ENCODE data around the gene COA3.

The COA3 gene

GRCh38 chr17:42796066-42796758, 2.3 kb downstream of the COA3 start:
- TF ChIP-seq ZC3H10 (CRISPR knock-in tag; IDR thresholded peaks at IDR 0.05) (no peak), CREB5 (CRISPR knock-in tag; IDR thresholded peaks at IDR 0.05; ENCODE audit: low read depth) (no peak), TOX (CRISPR knock-in tag; IDR thresholded peaks at IDR 0.05; ENCODE audit: borderline replicate concordance) (no peak), ZFP3 (CRISPR knock-in tag; IDR thresholded peaks at IDR 0.05) (no peak), SNAI2 (CRISPR knock-in tag; IDR thresholded peaks at IDR 0.05) (no peak), ZNF70 (CRISPR knock-in tag; IDR thresholded peaks at IDR 0.05) (no peak), ARNTL (CRISPR knock-in tag; IDR thresholded peaks at IDR 0.05; ENCODE audit: borderline replicate concordance, low read depth) (no peak), PATZ1 (CRISPR knock-in tag; IDR thresholded peaks at IDR 0.05; ENCODE audit: borderline replicate concordance) (no peak), TSHZ2 (CRISPR knock-in tag; IDR thresholded peaks at IDR 0.05) (no peak), ESRRG (CRISPR knock-in tag; IDR thresholded peaks at IDR 0.05) (no peak), ISL1 (CRISPR knock-in tag; IDR thresholded peaks at IDR 0.05) (no peak), GLIS3 (CRISPR knock-in tag; IDR thresholded peaks at IDR 0.05) (no peak), CSDC2 (CRISPR knock-in tag; IDR thresholded peaks at IDR 0.05) (no peak), RARB (CRISPR knock-in tag; IDR thresholded peaks at IDR 0.05) (no peak), ZFP30 (CRISPR knock-in tag; IDR thresholded peaks at IDR 0.05) (no peak), CSRNP3 (CRISPR knock-in tag; IDR thresholded peaks at IDR 0.05) (no peak), OSR1 (CRISPR knock-in tag; IDR thresholded peaks at IDR 0.05) (no peak), ZNF565 (CRISPR knock-in tag; conservative IDR thresholded peaks at IDR 0.05; ENCODE audit: low read depth) (no peak)
- ATAC-seq, result no peak

GRCh38 chr17:42795465-42795864, 3.0 kb downstream of the COA3 start:
- ATAC-seq, result no peak
- TF ChIP-seq GLIS3 (CRISPR knock-in tag; IDR thresholded peaks at IDR 0.05), result no peak
- no peak for TF ChIP-seq PATZ1 (CRISPR knock-in tag; IDR thresholded peaks at IDR 0.05; ENCODE audit: borderline replicate concordance)
- no peak for TF ChIP-seq ESRRG (CRISPR knock-in tag; IDR thresholded peaks at IDR 0.05)
- no peak for TF ChIP-seq ZNF70 (CRISPR knock-in tag; IDR thresholded peaks at IDR 0.05)
- no peak for TF ChIP-seq RARB (CRISPR knock-in tag; IDR thresholded peaks at IDR 0.05)
- TF ChIP-seq OSR1 (CRISPR knock-in tag; IDR thresholded peaks at IDR 0.05), result no peak
- TF ChIP-seq ZNF8 (CRISPR knock-in tag; IDR thresholded peaks at IDR 0.05), result no peak

- no peak for ATAC-seq
- TF ChIP-seq ISL1 (CRISPR knock-in tag; IDR thresholded peaks at IDR 0.05) (no peak), RARB (CRISPR knock-in tag; IDR thresholded peaks at IDR 0.05) (no peak), ARNTL (CRISPR knock-in tag; IDR thresholded peaks at IDR 0.05; ENCODE audit: borderline replicate concordance, low read depth) (no peak), CREB5 (CRISPR knock-in tag; IDR thresholded peaks at IDR 0.05; ENCODE audit: low read depth) (no peak), TCF4 (CRISPR knock-in tag; IDR thresholded peaks at IDR 0.05; ENCODE audit: borderline replicate concordance) (no peak), ESRRG (CRISPR knock-in tag; IDR thresholded peaks at IDR 0.05) (no peak), ZNF565 (CRISPR knock-in tag; conservative IDR thresholded peaks at IDR 0.05; ENCODE audit: low read depth) (no peak), PPARA (CRISPR knock-in tag; IDR thresholded peaks at IDR 0.05; ENCODE audit: borderline replicate concordance) (no peak), ZNF70 (CRISPR knock-in tag; IDR thresholded peaks at IDR 0.05) (no peak), CSRNP3 (CRISPR knock-in tag; IDR thresholded peaks at IDR 0.05) (no peak), ZFP30 (CRISPR knock-in tag; IDR thresholded peaks at IDR 0.05) (no peak)
Measured at GRCh38 chr17:42795061-42795460, 3.4 kb downstream of the COA3 start.
